Renal cortex interstitium (tissue), 11 donors: ENCODE data around the gene FBLN2. TPM values are rescaled to one million over a fixed set of nuclear protein-coding genes. Genes with fewer than 3 reads are reported as not detected.
"Not testable (repeated sequence)": the region's sequence is repeated elsewhere in the genome, so short reads cannot be mapped to it uniquely, and the experiment has no call there.

ENCODE experiments used
- DNase-seq, 11 donors: peaks; one replicate each; pipeline ENCODE4 v3.0.0-alpha.2; 2013; ENCODE audit warnings: low read depth in 9 of 11, low spot score in 4 of 11; ENCODE audit errors: extremely low read depth in 1 of 11
- polyA plus RNA-seq, 3 donors: library from polyadenylated mRNA; unstranded; fragments of 120-200 nt; gene quantifications; one replicate each; pipeline ENCODE4 v1.2.1, GENCODE V29; 2013; ENCODE audit not compliant: insufficient read length in 3 of 3

The FBLN2 gene
- polyA plus RNA-seq, 3 donors, result 20.0 to 33.8 (median 23.2) TPM

DNA sequence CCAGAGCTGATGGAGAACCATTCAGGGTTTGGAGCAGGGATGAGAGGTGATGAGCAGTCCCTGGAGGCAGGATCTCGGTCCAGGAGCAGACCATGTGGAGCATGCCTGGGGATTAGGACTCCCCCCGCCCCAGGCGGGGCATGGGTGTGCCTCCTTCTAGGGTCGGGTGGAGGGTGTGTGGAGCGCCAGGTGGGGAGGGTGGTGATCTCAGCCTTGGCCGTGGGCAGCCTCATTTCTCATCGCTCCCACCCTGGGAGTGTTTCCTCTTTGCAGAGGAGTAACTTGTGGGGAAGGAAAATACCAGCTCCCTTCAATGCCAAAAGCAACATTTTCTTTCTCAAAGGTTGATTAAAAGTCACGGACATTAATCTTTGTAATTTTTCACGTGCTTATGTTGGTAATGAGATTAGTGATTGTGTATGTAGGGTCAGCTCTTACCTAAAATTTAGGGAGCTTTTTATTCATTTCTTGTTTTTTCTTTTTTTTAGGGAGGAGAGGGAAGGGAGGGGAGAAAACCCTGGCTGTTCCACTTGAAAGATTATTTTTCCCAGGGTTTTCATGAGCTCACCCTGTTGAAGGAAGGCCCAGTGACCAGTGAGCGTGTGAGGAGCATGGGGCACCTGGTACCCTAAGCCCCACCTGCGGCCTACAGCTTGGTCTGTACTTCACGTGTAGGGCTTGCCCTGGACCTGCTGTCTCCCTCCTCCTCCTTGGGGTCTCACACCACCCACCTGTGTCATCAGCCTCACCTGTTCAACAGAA lies 11.0 kb downstream of the FBLN2 start:
- peak in 3 of 11 donors; percentile 23 to 37 (median 29) for DNase-seq

DNA sequence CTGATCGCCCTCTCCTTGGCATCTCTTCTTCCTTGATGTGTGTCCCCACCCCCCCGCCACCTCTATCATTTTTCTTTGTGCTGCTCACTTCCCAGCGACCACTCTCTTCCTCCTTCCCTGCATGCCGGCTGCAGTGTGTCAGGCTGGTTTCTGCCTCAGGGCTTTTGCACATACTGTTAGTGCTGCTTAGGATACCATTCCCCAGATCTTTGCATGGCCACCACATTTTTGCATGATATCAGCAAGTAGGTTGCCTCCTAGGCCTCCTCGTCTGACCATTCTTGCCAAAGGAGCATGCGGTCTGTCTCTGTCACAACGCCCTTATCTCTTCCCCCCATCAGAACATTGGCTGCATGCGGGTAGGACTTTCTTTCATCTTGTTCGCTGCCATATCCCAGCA lies 12.5 kb downstream of the FBLN2 start:
- no peak for DNase-seq

DNA sequence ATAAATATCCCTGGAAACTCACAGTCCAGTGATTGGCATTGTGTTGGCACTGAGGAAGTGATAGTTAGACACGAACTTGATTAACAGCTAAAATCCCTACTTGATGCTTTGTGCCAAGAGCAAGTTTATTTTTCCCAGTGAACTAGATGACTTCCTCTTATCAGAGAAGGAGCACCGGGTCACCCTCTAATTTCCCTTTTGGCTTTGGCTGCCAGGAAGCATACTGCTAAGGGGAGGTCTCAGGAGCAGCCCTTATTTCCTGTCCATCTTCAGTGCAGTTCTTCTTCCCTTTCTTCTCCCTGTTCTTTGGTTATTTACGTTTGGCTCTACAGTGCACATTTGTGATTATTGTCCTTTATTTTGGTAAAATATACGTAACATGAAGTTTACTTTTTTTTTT lies 13.0 kb downstream of the FBLN2 start:
- DNase-seq, result no peak

DNA sequence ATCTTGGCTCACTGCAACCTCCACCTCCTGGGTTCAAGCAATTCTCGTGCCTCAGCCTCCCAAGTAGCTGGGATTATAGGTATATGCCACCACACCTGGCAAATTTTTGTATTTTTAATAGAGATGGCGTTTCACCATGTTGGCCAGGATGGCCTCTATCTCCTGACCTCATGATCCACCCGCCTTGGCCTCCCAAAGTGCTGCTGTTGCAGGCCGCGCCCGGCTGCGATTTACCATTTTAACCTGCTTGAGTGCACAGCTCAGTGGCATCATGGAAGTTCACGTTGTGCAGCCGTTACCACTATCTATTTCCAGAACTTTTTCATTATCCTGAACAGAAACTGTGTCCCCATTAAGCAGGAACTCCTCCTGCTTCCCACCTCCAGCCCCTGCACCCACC lies 13.5 kb downstream of the FBLN2 start:
- not testable (repeated sequence) for DNase-seq

DNA sequence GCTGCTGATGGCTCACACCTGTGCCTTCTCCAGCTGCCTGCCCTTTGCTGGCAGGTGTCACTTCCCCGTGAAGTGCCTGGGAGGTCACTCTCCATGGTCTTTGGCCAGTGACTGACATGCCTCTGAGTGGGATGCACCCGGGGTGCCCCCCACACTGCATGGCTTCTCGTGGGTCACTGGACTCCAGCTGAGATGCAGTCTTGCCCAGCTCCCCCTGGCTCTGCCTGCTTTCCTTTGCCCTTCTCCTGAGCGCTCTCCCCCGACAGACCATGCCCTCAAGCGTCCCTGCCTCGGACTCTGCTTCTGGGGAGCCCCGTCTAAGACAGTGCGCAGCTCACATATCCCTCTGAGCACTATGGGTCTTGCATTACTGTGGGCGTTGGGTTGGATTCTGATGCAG lies 14.4 kb downstream of the FBLN2 start:
- no peak for DNase-seq

DNA sequence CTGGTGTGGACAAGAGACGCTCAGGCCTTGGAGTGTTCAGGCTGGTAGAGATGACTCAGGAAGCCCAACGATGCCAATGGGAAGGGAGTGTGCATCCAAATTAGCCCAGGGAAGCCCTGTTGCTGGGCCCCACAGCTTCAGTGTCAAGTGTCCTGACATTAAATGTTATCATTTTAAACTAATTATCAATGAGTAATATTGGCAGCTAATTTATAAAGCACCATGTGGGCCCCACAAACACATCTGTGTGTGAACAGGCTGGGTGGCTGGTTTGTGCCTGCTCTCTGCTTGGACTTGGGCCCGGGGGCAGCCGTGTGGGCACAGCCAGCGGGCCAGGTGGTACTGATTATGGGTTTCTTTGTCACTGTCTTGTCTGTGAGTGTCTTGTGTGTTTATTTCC lies 15.0 kb downstream of the FBLN2 start:
- no peak for DNase-seq

DNA sequence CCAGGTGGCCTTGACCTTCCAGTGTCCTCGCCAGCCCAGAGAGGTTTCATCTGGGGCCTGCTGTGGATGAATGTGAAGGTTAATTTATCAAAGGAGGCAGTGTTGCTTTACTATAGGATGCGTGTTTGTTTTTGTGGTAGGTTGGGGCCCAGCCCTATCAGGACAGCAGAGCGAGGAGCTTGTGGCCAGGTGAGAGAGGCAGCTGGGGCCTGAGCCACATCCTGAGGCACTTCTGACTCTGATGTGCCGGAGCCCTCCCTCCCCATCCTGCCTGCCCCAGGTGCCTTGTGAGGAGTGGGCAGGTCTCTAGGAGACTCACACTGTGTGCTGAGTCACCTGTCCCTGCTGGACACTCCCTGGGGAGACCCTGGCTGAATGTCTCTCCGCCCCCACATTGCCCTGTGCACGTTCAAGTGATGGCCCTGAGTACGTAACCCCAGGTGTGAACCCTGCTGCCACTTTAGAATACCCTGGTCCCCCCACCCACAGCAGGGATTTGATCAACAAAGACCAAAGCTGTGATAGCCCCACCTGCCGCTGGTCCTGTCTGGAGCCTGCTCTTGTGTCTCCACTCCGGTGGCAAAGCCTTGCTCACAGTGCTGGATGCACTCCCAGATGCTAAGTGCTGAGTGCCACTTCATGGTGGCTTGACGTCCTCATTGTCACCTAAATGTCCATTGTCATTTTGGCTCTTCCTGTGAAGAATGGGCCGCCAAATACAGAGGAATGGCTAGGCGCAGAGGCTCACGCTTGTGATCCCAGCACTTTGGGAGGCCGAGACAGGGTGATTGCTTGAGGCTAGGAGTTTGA lies 16.0 kb downstream of the FBLN2 start:
- DNase-seq, result no peak

DNA sequence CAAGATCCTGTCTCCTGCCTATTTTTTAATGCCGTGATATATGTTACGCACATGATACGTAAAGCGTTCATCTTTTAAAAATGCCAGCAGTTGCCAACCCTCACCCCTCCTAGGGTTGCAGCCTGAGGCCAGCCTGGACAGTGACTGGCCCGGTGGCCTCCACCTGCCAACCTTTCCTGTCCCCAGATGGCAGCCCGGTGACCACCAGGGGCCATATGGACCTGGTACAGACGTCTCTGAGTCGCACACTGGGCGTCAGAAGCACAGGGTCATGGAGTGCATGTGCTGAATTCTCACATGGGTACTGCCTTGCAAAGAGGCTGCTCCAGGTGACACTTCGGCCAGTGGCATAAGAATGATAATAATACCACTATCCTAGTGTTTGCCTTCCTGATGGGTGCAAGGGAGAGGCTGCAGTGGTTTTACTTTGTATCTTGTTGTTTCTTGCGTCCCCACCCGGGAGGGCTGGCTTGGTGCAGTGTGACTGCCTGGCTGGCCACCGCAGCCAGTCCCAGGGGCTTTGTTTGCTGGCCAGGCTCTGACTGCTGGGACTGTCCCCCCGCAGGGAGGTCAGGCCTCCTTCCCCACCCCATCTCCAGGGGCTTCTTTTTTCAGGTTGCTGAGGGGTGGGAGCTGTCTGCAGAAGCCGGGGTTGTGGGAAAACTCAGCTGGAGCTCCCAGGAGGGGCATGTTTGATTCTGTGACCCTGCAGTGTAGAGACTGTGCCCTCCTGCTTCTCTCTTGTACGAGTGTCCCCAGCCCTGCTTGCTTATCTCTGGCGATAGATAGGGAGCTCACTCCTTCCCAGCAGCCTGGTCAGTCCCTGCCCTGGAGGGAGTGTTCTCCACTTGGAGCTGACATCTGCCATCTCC lies 16.9 kb downstream of the FBLN2 start:
- DNase-seq, result no peak

DNA sequence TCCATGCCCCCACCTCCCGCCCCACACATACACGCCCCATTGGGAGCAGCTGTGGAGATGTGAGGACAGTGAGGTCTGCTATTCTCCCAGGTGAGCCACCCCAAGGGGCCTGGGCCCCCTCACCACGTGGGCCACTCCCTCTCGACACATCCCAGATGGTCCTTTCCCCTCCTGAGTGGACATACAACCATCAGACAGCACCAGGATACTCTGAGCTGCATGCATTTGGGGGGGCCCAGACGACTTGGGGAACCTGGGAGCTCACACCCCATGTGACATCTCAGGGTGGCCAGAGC lies 17.5 kb downstream of the FBLN2 start:
- no peak for DNase-seq

DNA sequence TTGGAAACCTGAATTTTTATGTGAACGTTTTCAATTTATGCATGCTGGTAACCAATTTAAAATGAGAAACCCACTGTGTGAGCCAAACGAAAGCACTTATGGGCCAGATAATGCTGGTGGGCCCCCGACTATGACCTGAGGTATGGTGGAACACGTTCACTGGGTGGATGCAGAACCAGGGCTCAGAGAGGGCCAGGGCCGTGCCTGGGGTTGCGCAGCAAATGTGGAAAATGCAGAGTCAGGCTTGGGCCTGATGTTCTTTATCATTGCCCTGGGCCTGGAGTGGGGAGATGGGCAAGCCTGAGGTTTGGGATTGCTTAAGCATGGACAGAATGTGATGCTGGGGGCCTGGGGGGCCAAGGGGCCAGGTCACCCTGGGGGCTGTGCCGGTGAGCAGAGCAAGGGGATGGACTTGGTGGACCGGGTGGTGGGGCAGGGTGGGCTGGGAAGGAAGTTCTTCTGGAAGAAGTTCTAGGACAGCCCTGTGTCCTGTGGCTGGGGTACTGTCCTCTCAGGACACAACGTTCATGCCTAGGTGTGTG lies 17.9 kb downstream of the FBLN2 start:
- DNase-seq, result no peak

DNA sequence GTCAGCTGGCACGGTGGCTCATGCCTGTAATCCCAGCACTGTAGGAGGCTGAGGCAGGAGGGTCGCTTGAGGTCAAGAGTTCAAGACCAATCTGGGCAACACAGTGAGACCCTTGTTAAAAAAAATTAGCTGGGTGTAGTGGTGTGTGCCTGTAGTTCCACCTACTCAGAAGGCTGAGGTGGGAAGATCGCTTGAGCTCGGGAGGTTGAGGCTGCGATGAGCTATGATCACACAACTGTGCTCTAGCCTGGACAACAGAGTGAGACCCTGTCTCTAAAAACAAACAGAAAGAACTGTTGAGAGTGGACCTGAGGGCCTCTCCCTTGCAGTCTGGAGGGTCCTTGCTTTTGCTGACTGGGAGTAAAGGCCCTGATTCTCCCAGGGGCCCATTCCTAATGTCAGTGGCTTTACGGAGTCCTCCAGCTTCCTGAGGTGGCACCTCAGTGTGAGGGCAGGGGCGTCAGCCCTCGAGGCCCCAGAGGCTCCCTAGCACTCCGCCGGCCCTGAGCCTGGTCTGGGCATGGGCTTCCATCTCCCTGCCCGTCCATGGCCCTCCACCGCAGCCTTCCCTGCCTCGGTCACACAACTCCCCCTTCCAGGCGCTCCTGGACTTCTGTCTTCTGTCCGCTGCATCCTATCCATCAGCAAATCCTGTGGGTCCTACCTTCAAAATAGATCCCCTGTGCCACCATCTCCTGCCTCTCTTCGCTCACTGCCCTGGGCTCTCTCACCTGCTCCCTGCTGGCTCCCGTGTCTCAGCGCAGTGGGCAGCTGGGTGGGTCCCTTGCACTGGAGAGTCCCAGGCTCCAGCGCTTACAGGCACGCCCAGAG lies 19.0 kb downstream of the FBLN2 start:
- DNase-seq, result no peak

DNA sequence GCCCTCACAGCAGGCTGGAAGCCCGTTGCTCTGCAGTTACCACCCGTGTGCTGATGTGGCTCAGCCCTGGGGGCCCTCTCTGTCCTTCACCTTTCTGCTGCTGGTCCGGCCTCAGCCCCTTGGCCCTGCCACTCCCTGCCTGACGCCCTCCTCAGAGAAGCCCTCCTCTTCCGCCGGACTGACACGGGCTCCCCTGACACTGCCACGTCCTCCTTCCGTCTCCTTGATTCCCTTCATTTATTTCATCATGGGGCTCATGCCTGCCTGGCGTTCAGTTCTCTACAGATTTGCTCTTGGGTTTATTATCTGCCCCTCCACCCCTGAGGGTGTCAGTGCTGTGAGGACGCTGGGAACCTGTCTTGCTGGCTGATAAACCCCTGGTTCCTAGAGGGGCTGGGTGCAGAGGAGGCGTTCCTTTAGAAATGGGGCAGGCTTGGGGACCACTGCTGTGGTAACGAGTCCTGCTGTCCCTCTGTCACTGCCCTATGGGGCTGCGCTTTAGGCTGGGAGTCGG lies 19.6 kb downstream of the FBLN2 start:
- no peak for DNase-seq

DNA sequence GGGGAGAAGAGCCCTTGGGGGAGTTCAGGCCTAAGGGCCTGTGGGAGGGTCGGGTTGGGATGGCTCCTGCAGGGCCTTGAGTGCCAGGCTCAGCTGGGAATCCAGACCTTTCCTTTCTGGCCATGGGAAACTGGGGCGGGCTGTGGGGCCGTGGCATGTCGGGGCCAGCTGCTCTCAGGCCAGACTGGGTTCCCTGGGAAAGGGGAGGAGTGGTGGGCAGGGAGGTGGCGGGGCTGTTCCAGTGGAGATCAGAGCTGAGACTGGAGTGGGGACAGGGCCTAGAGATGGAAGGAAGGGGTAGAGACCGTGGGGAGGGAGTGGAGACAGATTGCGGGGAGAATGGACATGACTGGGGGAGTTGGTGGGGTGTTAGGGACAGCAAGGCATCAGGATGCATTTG lies 20.3 kb downstream of the FBLN2 start:
- DNase-seq, result no peak

DNA sequence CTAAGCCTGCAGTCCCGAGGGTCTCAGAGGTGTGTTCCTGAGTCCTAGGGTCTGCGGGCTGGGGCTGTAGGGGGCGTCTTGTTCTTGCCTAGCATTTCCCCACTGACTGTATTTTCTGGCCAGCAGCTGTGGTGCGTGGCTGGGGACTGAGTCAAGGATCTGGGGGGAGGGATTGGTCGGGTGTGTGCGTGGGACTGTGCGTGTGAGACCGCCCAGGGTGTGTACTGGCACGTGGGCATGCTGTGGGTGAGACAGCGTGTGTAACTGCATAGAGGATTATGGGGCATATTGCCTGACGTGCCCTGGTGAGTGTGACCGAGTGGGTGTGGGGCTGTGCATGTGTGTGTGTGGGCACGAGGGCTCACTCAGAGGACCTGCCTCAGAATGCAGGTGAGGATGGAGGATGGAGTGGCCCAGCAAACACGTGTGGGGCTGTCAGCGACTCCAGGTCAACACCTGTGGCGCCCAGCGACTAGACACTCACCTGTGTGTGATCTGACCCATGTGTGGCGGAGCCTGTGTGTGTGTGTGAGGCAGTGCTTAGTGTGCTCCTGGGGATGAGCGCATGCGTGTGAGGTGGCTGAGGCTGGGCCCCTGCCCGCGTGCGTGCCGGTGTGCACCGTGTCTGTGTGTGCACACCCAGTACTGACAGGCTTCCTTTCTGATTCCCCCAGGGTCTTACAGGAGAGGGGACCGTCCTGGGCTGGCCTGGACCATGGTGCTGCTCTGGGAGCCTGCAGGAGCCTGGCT lies 20.9 kb downstream of the FBLN2 start:
- no peak for DNase-seq

DNA sequence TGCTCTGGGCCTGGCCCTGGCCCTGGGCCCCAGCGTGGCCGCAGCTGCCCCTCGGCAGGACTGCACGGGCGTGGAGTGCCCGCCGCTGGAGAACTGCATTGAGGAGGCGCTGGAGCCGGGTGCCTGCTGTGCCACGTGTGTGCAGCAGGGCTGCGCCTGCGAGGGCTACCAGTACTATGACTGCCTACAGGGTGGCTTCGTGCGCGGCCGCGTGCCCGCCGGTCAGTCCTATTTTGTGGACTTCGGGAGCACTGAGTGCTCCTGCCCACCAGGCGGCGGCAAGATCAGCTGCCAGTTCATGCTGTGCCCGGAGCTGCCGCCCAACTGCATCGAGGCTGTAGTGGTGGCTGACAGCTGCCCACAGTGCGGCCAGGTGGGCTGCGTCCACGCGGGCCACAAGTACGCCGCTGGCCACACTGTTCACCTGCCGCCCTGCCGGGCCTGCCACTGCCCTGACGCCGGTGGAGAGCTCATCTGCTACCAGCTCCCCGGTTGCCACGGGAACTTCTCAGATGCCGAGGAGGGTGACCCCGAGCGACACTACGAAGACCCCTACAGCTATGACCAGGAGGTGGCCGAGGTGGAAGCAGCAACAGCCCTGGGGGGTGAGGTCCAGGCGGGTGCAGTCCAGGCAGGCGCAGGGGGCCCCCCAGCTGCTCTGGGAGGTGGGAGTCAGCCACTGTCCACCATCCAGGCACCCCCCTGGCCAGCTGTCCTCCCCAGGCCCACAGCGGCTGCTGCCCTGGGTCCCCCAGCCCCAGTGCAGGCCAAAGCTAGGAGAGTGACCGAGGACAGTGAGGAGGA lies 21.7 kb downstream of the FBLN2 start:
- no peak for DNase-seq

DNA sequence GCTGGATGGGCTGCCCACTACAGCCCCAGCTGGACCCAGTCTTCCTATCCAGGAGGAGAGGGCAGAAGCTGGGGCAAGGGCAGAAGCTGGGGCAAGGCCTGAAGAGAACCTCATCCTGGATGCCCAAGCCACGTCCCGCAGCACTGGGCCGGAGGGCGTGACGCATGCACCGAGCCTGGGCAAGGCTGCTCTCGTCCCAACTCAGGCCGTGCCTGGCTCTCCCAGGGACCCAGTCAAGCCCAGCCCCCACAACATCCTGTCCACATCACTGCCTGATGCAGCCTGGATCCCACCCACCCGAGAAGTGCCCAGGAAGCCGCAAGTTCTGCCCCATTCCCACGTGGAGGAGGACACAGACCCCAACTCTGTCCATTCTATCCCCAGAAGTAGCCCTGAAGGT lies 22.3 kb downstream of the FBLN2 start:
- DNase-seq, result no peak
